GM19025 (cell line): ENCODE data around the gene NDUFA11.

ENCODE experiments used
- ATAC-seq: cut with Tn5 transposase; IDR thresholded peaks from one replicate; pipeline ENCODE4 v1.9.1; 2021; ENCODE audit warnings: mild to moderate bottlenecking, low read depth, moderate library complexity; ENCODE audit not compliant: unreplicated experiment

NDUFA11 gene

GRCh38 chr19:5932609-5933262, 29.1 kb upstream of the NDUFA11 start:
- no peak for ATAC-seq

- no peak for ATAC-seq
These were observed 28.6 kb upstream of the NDUFA11 start for GRCh38 chr19:5932146-5932545.

- ATAC-seq, result no peak
These were observed 27.7 kb upstream of the NDUFA11 start for GRCh38 chr19:5931251-5931650.

GRCh38 chr19:5929625-5930024, 26.0 kb upstream of the NDUFA11 start:
- ATAC-seq, result no peak

GRCh38 chr19:5929179-5929578, 25.6 kb upstream of the NDUFA11 start:
- ATAC-seq, result no peak

- no peak for ATAC-seq
These were observed 23.8 kb upstream of the NDUFA11 start for GRCh38 chr19:5927441-5927821.

- no peak for ATAC-seq
These were observed 23.3 kb upstream of the NDUFA11 start for GRCh38 chr19:5926641-5927440.

GRCh38 chr19:5925830-5926427, 22.3 kb upstream of the NDUFA11 start:
- ATAC-seq, result no peak

GRCh38 chr19:5923356-5923755, 19.8 kb upstream of the NDUFA11 start:
- ATAC-seq, result no peak

- ATAC-seq, result no peak
These were observed 18.6 kb upstream of the NDUFA11 start for GRCh38 chr19:5922161-5922545.

GRCh38 chr19:5921516-5922160, 18.0 kb upstream of the NDUFA11 start:
- no peak for ATAC-seq

- no peak for ATAC-seq
These were observed 15.0 kb upstream of the NDUFA11 start for GRCh38 chr19:5918463-5919079.

GRCh38 chr19:5917431-5918107, 14.0 kb upstream of the NDUFA11 start:
- ATAC-seq, result no peak

GRCh38 chr19:5916181-5916708, 12.7 kb upstream of the NDUFA11 start:
- ATAC-seq, result no peak

- no peak for ATAC-seq
These were observed 12.2 kb upstream of the NDUFA11 start for GRCh38 chr19:5915782-5916165.

GRCh38 chr19:5914946-5915781, 11.6 kb upstream of the NDUFA11 start:
- no peak for ATAC-seq

- ATAC-seq, result no peak
These were observed 10.8 kb upstream of the NDUFA11 start for GRCh38 chr19:5914358-5914774.

GRCh38 chr19:5913739-5914357, 10.3 kb upstream of the NDUFA11 start, which contains the start of gene CAPS:
Gene CAPS (plus strand): TSS chr19:5914254. CDS start chr19:5914407, 153 bp downstream.
- no peak for ATAC-seq

GRCh38 chr19:5911366-5911765, 7.8 kb upstream of the NDUFA11 start:
- ATAC-seq, result no peak
